SK-N-MC (cell line): Measurements from ENCODE around the gene TNFAIP1.

Source experiments
- EZH2 ChIP-seq: fragments of 200-600 bp; sonication (generic); IDR thresholded peaks from one replicate; pipeline ENCODE4 v1.6.1; 2017; ENCODE audit warnings: antibody characterized with exemption
- POLR2AphosphoS5 ChIP-seq: IDR thresholded peaks from 2 replicates; pipeline ENCODE4 v1.6.1; 2012; ENCODE audit warnings: mild to moderate bottlenecking, low read depth, low read length, borderline replicate concordance

- TF ChIP-seq EZH2 (no peak), POLR2AphosphoS5 (no peak)
These were observed 14.7 kb downstream of the TNFAIP1 start for GRCh38 chr17:28350271-28350670.
